KMS-11 (cell line): ENCODE measurements around the gene HPCAL1.

ENCODE experiments used
- H2AFZ ChIP-seq: fragments of 200-600 bp; sonication (generic); 2 replicates; pipeline ENCODE4 v1.6.1; 2016; ENCODE audit warnings: antibody characterized with exemption, mixed run types, low read depth
- H3K27ac ChIP-seq: fragments of 200-600 bp; sonication (generic); 2 replicates; pipeline ENCODE4 v1.6.1; 2016; ENCODE audit warnings: mild to moderate bottlenecking, mixed run types
- H3K27me3 ChIP-seq: fragments of 200-600 bp; sonication (generic); 2 replicates; pipeline ENCODE4 v1.6.1; 2017; ENCODE audit warnings: mild to moderate bottlenecking, low read depth, mixed run types, moderate library complexity; ENCODE audit not compliant: insufficient read depth
- H3K36me3 ChIP-seq: fragments of 200-600 bp; sonication (generic); 2 replicates; pipeline ENCODE4 v1.6.1; 2017; ENCODE audit warnings: mild to moderate bottlenecking, mixed run types; ENCODE audit not compliant: insufficient read depth
- H3K4me1 ChIP-seq: fragments of 200-600 bp; sonication (generic); 2 replicates; pipeline ENCODE4 v1.6.1; 2016; ENCODE audit warnings: mild to moderate bottlenecking, low read depth, mixed run types; ENCODE audit not compliant: poor library complexity, severe bottlenecking
- H3K4me2 ChIP-seq: fragments of 200-600 bp; sonication (generic); 2 replicates; pipeline ENCODE4 v1.7.0; 2016; ENCODE audit warnings: mild to moderate bottlenecking, mixed run types
- H3K4me3 ChIP-seq: fragments of 200-600 bp; sonication (generic); IDR thresholded peaks from 2 replicates; pipeline ENCODE4 v1.6.1; 2017; ENCODE audit warnings: low read depth, low read length, mixed read lengths; ENCODE audit not compliant: insufficient read depth
- H3K79me2 ChIP-seq: fragments of 200-600 bp; sonication (generic); 2 replicates; pipeline ENCODE4 v1.6.1; 2016; ENCODE audit warnings: low read depth, mixed run types; ENCODE audit not compliant: insufficient read depth
- H3K9ac ChIP-seq: fragments of 200-600 bp; sonication (generic); 2 replicates; pipeline ENCODE4 v1.6.1; 2016; ENCODE audit warnings: mild to moderate bottlenecking, mixed run types
- H4K20me1 ChIP-seq: fragments of 200-600 bp; sonication (generic); 2 replicates; pipeline ENCODE4 v1.6.1; 2016; ENCODE audit warnings: mild to moderate bottlenecking, mixed run types; ENCODE audit not compliant: insufficient read depth
- TF ChIP-seq, protein P1 (sequence below): fragments of 200-600 bp; sonication (generic); conservative IDR thresholded peaks from 2 replicates; pipeline ENCODE4 v1.6.1; 2017; ENCODE audit warnings: low read depth, mild to moderate bottlenecking, antibody characterized with exemption, low read length, moderate library complexity, mixed read lengths

HPCAL1 gene

GRCh38 chr2:10272464-10272863 is 30.2 kb upstream of the HPCAL1 start:
- no peaks in the 10 kb centered on the region for H3K4me1 ChIP-seq
- no peaks in the 10 kb centered on the region for H3K36me3 ChIP-seq
- H3K4me3 ChIP-seq, result no peak overlapping the region
- no peak overlapping the region for H3K9ac ChIP-seq
- no peak overlapping the region for H2AFZ ChIP-seq
- no peak overlapping the region for H3K4me2 ChIP-seq
- no peaks in the 10 kb centered on the region for H3K27me3 ChIP-seq
- H4K20me1 ChIP-seq, result no peaks in the 10 kb centered on the region
- TF ChIP-seq, protein P1, sequence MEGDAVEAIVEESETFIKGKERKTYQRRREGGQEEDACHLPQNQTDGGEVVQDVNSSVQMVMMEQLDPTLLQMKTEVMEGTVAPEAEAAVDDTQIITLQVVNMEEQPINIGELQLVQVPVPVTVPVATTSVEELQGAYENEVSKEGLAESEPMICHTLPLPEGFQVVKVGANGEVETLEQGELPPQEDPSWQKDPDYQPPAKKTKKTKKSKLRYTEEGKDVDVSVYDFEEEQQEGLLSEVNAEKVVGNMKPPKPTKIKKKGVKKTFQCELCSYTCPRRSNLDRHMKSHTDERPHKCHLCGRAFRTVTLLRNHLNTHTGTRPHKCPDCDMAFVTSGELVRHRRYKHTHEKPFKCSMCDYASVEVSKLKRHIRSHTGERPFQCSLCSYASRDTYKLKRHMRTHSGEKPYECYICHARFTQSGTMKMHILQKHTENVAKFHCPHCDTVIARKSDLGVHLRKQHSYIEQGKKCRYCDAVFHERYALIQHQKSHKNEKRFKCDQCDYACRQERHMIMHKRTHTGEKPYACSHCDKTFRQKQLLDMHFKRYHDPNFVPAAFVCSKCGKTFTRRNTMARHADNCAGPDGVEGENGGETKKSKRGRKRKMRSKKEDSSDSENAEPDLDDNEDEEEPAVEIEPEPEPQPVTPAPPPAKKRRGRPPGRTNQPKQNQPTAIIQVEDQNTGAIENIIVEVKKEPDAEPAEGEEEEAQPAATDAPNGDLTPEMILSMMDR, result no peak
- H3K79me2 ChIP-seq, result no peaks in the 10 kb centered on the region
- no peak overlapping the region for H3K27ac ChIP-seq

- Histone ChIP-seq H3K27ac (no peak overlapping the region), H3K27me3 (peaks cover under 1% of the 10 kb centered on the region; the same call in 1 of the 2 replicates), H3K4me1 (no peaks in the 10 kb centered on the region), H3K79me2 (no peaks in the 10 kb centered on the region), H3K9ac (no peak overlapping the region), H3K4me3 (no peak overlapping the region), H4K20me1 (no peaks in the 10 kb centered on the region), H3K4me2 (no peak overlapping the region), H3K36me3 (no peaks in the 10 kb centered on the region), H2AFZ (no peak overlapping the region)
- TF ChIP-seq, protein P1, result no peak
Observed at GRCh38 chr2:10273215-10274175, 29.2 kb upstream of the HPCAL1 start.

DNA sequence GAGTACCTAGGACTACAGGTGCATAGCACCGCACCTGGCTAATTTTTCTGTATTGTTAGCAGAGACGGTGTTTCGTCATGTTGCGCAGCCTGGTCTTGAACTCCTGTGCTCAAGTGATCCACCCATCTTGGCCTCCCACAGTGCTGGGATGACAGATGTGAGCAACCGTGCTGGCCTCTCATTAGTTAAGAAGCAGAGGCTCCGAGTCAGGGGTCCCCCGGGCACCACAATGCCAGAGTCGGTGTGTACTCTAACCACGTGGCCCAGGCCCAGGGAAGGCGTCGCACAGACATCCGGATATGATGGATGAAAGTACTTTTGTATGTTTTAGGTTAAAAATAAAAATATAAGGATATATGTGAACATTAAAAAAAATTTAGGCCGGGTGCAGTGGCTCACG is 28.3 kb upstream of the HPCAL1 start:
- Histone ChIP-seq H3K79me2 (no peaks in the 10 kb centered on the region), H3K4me1 (no peaks in the 10 kb centered on the region), H3K4me3 (no peak overlapping the region), H3K36me3 (no peaks in the 10 kb centered on the region), H3K9ac (no peak overlapping the region), H2AFZ (no peak overlapping the region), H3K4me2 (no peak overlapping the region), H4K20me1 (no peaks in the 10 kb centered on the region), H3K27me3 (peaks cover 6% of the 10 kb centered on the region; the same call in 1 of the 2 replicates), H3K27ac (no peak overlapping the region)
- TF ChIP-seq, protein P1, result no peak

DNA sequence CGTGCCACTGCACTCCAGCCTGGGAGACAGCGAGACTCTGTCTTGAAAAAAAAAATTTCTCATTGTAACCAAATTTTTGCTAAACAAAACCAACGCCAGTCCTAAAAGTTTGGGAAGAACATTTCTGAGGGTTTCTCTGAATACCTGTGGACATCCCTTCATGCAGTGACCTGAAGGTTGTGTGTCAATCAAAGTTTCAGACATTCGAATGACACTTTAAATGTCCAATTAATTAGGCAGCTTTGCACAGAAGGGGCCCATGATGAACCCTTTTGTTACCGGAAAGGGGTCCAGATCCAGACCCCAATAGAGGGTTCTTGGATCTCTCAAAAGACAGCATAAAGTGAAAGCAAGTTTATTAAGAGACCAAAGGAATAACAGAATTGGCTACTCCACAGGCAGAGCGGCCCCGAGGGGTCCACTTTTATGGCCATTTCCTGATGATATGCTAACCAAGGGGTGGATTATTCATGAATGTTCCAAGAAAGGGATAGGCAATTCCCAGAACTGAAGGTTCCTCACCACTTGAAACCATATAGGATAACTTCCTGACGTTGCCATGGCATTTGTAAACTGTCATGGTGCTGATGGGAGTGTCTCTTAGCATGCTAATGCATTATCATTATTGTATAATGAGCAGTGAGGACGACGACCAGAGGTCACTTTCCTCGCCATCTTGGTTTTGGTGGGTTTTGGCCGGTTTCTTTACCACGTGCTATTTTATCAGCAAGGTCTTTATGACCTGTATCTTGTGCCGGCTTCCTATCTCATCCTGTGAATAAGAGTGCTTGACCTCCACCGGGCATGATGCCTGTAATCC is 27.5 kb upstream of the HPCAL1 start:
- TF ChIP-seq, protein P1, result no peak

More for the DNA sequence above, 27.5 kb upstream of the HPCAL1 start:
- H3K4me1 ChIP-seq, result no peaks in the 10 kb centered on the region
- no peak overlapping the region for H3K4me3 ChIP-seq
- H4K20me1 ChIP-seq, result no peaks in the 10 kb centered on the region
- no peak overlapping the region for H3K4me2 ChIP-seq
- H3K27me3 ChIP-seq, result peaks cover 6% of the 10 kb centered on the region; the same call in 1 of the 2 replicates
- H3K27ac ChIP-seq, result no peak overlapping the region
- no peaks in the 10 kb centered on the region for H3K36me3 ChIP-seq
- no peak overlapping the region for H2AFZ ChIP-seq
- no peaks in the 10 kb centered on the region for H3K79me2 ChIP-seq
- H3K9ac ChIP-seq, result no peak overlapping the region
